ENCODE measurements around the gene KRT17. TPM values are rescaled to one million over a fixed set of nuclear protein-coding genes. Genes with fewer than 3 reads are reported as not detected.

Gene KRT17
- total and polyA plus RNA-seq, 2 of the 4 experiments (the other 2 are of a cell fraction): 2.5 to 4.6 TPM

- no peak for TF ChIP-seq MAZ (IDR thresholded peaks at IDR 0.05; ENCODE audit: borderline replicate concordance, low read depth, low read length)
Measured at GRCh38 chr17:41649923-41650519, 25.6 kb upstream of the KRT17 start (continued).

- Histone ChIP-seq H3K23ac (ENCODE audit: low read depth, low read length) (peak overlapping the region; percentile 99; the same call in 1 of the 2 replicates), H3K56ac (ENCODE audit: extremely low read depth, insufficient read depth, low read length) (peak overlapping the region; percentile 70; the same call in 1 of the 2 replicates), H3K4me3 (ENCODE audit: insufficient read depth, low read depth, low read length) (0 out of 2 replicates have a peak overlapping the region, but pooled peaks have one; percentile 9), H2AK5ac (ENCODE audit: low read depth, low read length) (peak overlapping the region; percentile 78; the same call in 1 of the 2 replicates), H3K36me3 (ENCODE audit: control insufficient read depth, insufficient read depth, low read length) (no peaks in the 10 kb centered on the region), H3K9me1 (ENCODE audit: insufficient read depth, low read length) (peaks cover 12% of the 10 kb centered on the region), H2AK9ac (replicated peaks; ENCODE audit: low read depth, low read length, poor library complexity) (peak overlapping the region; percentile 68), H4K20me1 (ENCODE audit: insufficient read depth, low read length) (no peaks in the 10 kb centered on the region), H2BK120ac (ENCODE audit: low read depth, low read length) (peak overlapping the region; percentile 98), H3K18ac (ENCODE audit: low read depth, low read length) (peak overlapping the region; percentile 97), H3K27ac (ENCODE audit: insufficient read depth, low read length) (peak overlapping the region; percentile 79), H2BK5ac (ENCODE audit: low read depth, low read length, poor library complexity, severe bottlenecking) (peak overlapping the region; percentile 75), H2BK15ac (ENCODE audit: low read depth, low read length) (peak overlapping the region; percentile 85; the same call in 2 of the 3 replicates), H2AFZ (replicated peaks; ENCODE audit: low read length, poor library complexity) (peak overlapping the region; percentile 99), H3K14ac (replicated peaks; ENCODE audit: low read depth, low read length) (peak overlapping the region; percentile 99), H3K79me1 (ENCODE audit: low read depth in 1 of 2, low read length in 2 of 2) (no peaks in the 10 kb centered on the region), H3K4me2 (ENCODE audit: low read depth, low read length) (peak overlapping the region; percentile 94), H3K4ac (ENCODE audit: low read depth, low read length) (peak overlapping the region; percentile 97), H3K27me3 (ENCODE audit: control insufficient read depth, insufficient read depth, low read length) (no peaks in the 10 kb centered on the region; the same call in 1 of the 2 replicates), H4K91ac (ENCODE audit: insufficient read depth, low read depth, low read length) (peak overlapping the region; percentile 92), H4K8ac (ENCODE audit: low read depth in 2 of 2, low read length in 2 of 2) (peak overlapping the region; percentile 74 to 99), H3K9me3 (ENCODE audit: control insufficient read depth, insufficient read depth, low read length) (no peaks in the 10 kb centered on the region), H3K9ac (ENCODE audit: low read depth, low read length) (peak overlapping the region; percentile 93), H4K5ac (ENCODE audit: low read depth, low read length) (peak overlapping the region; percentile 100), H2BK20ac (ENCODE audit: low read depth, low read length) (peak overlapping the region; percentile 97), H3K4me1 (ENCODE audit: control insufficient read depth, insufficient read depth, low read length) (peaks cover 14% of the 10 kb centered on the region)
- TF ChIP-seq, protein P1, sequence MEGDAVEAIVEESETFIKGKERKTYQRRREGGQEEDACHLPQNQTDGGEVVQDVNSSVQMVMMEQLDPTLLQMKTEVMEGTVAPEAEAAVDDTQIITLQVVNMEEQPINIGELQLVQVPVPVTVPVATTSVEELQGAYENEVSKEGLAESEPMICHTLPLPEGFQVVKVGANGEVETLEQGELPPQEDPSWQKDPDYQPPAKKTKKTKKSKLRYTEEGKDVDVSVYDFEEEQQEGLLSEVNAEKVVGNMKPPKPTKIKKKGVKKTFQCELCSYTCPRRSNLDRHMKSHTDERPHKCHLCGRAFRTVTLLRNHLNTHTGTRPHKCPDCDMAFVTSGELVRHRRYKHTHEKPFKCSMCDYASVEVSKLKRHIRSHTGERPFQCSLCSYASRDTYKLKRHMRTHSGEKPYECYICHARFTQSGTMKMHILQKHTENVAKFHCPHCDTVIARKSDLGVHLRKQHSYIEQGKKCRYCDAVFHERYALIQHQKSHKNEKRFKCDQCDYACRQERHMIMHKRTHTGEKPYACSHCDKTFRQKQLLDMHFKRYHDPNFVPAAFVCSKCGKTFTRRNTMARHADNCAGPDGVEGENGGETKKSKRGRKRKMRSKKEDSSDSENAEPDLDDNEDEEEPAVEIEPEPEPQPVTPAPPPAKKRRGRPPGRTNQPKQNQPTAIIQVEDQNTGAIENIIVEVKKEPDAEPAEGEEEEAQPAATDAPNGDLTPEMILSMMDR (conservative IDR thresholded peaks at IDR 0.05; ENCODE audit: low read depth, low read length): peak; percentile 84
- TF ChIP-seq MAZ (IDR thresholded peaks at IDR 0.05; ENCODE audit: borderline replicate concordance, low read depth, low read length): peak; percentile 38; the same call in 1 of the 2 replicates
- TF ChIP-seq SMC3 (IDR thresholded peaks at IDR 0.05; ENCODE audit: low read depth, low read length): peak; percentile 59
- TF ChIP-seq RFX5 (IDR thresholded peaks at IDR 0.05; ENCODE audit: low read depth, low read length): no peak
- peak; percentile 57 for TF ChIP-seq RAD21 (IDR thresholded peaks at IDR 0.05; ENCODE audit: low read length)
- no peak for TF ChIP-seq RCOR1 (IDR thresholded peaks at IDR 0.05; ENCODE audit: insufficient replicate concordance, low read length)
- peak; percentile 92 for ATAC-seq (ENCODE audit: low read depth)
- DNase-seq: peak; percentile 77
- ChIA-PET POLR2A (ENCODE audit: unreplicated experiment) (interaction anchor here (0.5 to 0.8 kb wide), 3 partner anchors 98 to 762 kb away, joined by 4 to 22 read pairs (median 13); no protein-coding TSS in a partner anchor), CTCF (interaction anchor here (0.6 to 3.8 kb wide), 18 partner anchors 12 to 1033 kb away, joined by 3 to 36 read pairs (median 4); no protein-coding TSS in a partner anchor)
- no TSS peak for BruUV-seq (replicated peaks)
- in situ Hi-C loops (cut with MboI; ENCODE audit: low sequenced_read_pairs): no loop called here
- dilution Hi-C loops (cut with HindIII; ENCODE audit: low sequenced_read_pairs, unreplicated experiment): no loop called here
- WGBS, 2 experiments (ENCODE audit: extremely low coverage in 2 of 2, insufficient read length in 1 of 2): 1% methylated on average over 26 of the region's 39 CpGs; no CpG with 5 or more reads in 1 of the 2 experiments
- intact Hi-C loops (cut with micrococcal nuclease): loop anchor here (1.0 to 5.0 kb wide), 6 partner anchors 99 to 846 kb away; partner anchors contain the start of gene KRTAP2-3
Measured at GRCh38 chr17:41648411-41649195, 24.2 kb upstream of the KRT17 start.

Measured in IMR-90 (cell line).